ENCODE results near the gene PCBP3.

DNA sequence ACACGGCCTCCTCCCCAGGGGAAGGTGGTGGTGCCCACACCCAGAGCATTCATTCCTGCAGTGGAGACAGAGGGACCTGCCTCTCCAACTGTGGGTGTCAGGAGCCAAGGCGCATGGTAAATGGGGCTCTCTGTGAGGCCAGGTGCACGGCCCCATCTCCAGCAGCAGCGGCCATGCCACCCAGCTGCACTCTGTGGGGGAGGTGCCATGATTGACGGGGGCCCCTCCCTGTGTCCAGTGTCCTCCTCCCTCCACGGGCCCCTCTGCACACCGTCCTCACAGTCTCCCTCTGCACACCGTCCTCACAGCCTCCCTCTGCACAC lies 254.5 kb downstream of the PCBP3 start:
- no peak for TF ChIP-seq RNF2 (IDR thresholded peaks at IDR 0.05; ENCODE audit: borderline replicate concordance, low read depth, low read length, missing control alignments, poor library complexity, severe bottlenecking)
- TF ChIP-seq, protein P1, sequence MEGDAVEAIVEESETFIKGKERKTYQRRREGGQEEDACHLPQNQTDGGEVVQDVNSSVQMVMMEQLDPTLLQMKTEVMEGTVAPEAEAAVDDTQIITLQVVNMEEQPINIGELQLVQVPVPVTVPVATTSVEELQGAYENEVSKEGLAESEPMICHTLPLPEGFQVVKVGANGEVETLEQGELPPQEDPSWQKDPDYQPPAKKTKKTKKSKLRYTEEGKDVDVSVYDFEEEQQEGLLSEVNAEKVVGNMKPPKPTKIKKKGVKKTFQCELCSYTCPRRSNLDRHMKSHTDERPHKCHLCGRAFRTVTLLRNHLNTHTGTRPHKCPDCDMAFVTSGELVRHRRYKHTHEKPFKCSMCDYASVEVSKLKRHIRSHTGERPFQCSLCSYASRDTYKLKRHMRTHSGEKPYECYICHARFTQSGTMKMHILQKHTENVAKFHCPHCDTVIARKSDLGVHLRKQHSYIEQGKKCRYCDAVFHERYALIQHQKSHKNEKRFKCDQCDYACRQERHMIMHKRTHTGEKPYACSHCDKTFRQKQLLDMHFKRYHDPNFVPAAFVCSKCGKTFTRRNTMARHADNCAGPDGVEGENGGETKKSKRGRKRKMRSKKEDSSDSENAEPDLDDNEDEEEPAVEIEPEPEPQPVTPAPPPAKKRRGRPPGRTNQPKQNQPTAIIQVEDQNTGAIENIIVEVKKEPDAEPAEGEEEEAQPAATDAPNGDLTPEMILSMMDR (IDR thresholded peaks at IDR 0.05; ENCODE audit: control extremely low read depth in 1 of 3, insufficient read depth in 1 of 3, low read depth in 1 of 3, low read length in 3 of 3), result no peak
- no peak for TF ChIP-seq EZH2 (IDR thresholded peaks at IDR 0.05; ENCODE audit: low read depth, low read length, severe bottlenecking)
- no peak for TF ChIP-seq RXRA (IDR thresholded peaks at IDR 0.05; ENCODE audit: insufficient read depth, low read depth, low read length)
- no peak for TF ChIP-seq POLR2AphosphoS5 (IDR thresholded peaks at IDR 0.05; ENCODE audit: low read depth, low read length)
- TF ChIP-seq SAP30 (IDR thresholded peaks at IDR 0.05; ENCODE audit: insufficient read depth, insufficient replicate concordance, low read length), result no peak
- TF ChIP-seq CHD2 (IDR thresholded peaks at IDR 0.05; ENCODE audit: low read length), result no peak
- no peak for TF ChIP-seq POLR2A (IDR thresholded peaks at IDR 0.05; ENCODE audit: control extremely low read depth in 1 of 2, low read depth in 2 of 2, low read length in 2 of 2)
- TF ChIP-seq HDAC2 (IDR thresholded peaks at IDR 0.05; ENCODE audit: borderline replicate concordance in 1 of 2, low read depth in 2 of 2, low read length in 2 of 2), result no peak
- no peak for TF ChIP-seq JUND (IDR thresholded peaks at IDR 0.05; ENCODE audit: low read length)
